A549 (cell line): Measurements from ENCODE around the gene NELFA. TPM values are rescaled to one million over a fixed set of nuclear protein-coding genes. Genes with fewer than 3 reads are reported as not detected.

Experiments
- ATAC-seq, 2 experiments: fragments of 200-7000 bp in 1 of 2; fragments of >200 bp in 1 of 2; cut with Nextera tagmentation in 1 of 2; cut with Tn5 transposase in 1 of 2; 3 replicates each; pipeline versions ENCODE4 v1.8.0 to v1.9.1; 2018 to 2020; ENCODE audit warnings: mild to moderate bottlenecking in 1 of 2, moderate library complexity in 1 of 2
- CTCF ChIA-PET: fragments of 300-600 bp; sonication (Branson Sonifier 250); formaldehyde crosslinking; extraction: SDS; loops from one replicate; lab custom pipeline; 2021; ENCODE audit warnings: antibody characterized with exemption, inconsistent platforms; lab: Yijun Ruan, JAX
- POLR2A ChIA-PET: fragments of 350-600 bp; formaldehyde crosslinking; extraction: SDS; loops from one replicate; lab custom pipeline; 2021; ENCODE audit warnings: antibody characterized with exemption, inconsistent platforms; lab: Yijun Ruan, JAX
- DNase-seq, 2 experiments: peaks; one replicate each; pipeline versions ENCODE4 v3.0.0 to v3.0.0-alpha.2; 2011 to 2016; ENCODE audit warnings: low read depth in 1 of 2, low spot score in 1 of 2
- FAIRE-seq: peaks from 2 replicates; lab custom pipeline; 2011; peaks lifted over from hg19 to GRCh38; lab: Jason Lieb, UNC
- H3K27ac ChIP-seq, 2 experiments: fragments of >200 bp; sonication (Bioruptor Twin); formaldehyde crosslinking; 3 replicates each; pipeline ENCODE4 v1.5.1; 2016 to 2017
- H3K4me1 ChIP-seq: fragments of >200 bp; sonication (Bioruptor Twin); formaldehyde crosslinking; 3 replicates; pipeline ENCODE4 v1.6.1; 2016
- H3K4me2 ChIP-seq: fragments of >200 bp; sonication (Bioruptor Twin); formaldehyde crosslinking; 3 replicates; pipeline ENCODE4 v1.6.1; 2016
- H3K4me3 ChIP-seq: fragments of >200 bp; sonication (Bioruptor Twin); formaldehyde crosslinking; 3 replicates; pipeline ENCODE4 v1.5.1; 2016
- H3K9me3 ChIP-seq: fragments of >200 bp; sonication (Bioruptor Twin); formaldehyde crosslinking; 3 replicates; pipeline ENCODE4 v1.6.1; 2016
- CBX8 ChIP-seq: fragments of 200-600 bp; sonication (generic); IDR thresholded peaks from 2 replicates; pipeline ENCODE4 v1.6.1; 2016
- CEBPB ChIP-seq, 2 experiments: fragments of >200 bp in 1 of 2; sonication (Bioruptor Twin) in 1 of 2; formaldehyde crosslinking in 1 of 2; IDR thresholded peaks; 2 replicates each; pipeline ENCODE4 v1.6.1; 2012 to 2016
- EHF ChIP-seq: fragments of 250-450 bp; sonication (Bioruptor Pico); IDR thresholded peaks from 2 replicates; pipeline ENCODE4 v1.5.0; 2020; ENCODE audit warnings: mild to moderate bottlenecking
- EP300 ChIP-seq, 2 experiments: fragments of >200 bp; sonication (Bioruptor Twin); formaldehyde crosslinking; IDR thresholded peaks; 2 replicates in 1 of 2; 3 replicates in 1 of 2; pipeline ENCODE4 v1.6.1; 2016 to 2017
- ESRRA ChIP-seq: fragments of 150-350 bp; IDR thresholded peaks from 2 replicates; pipeline ENCODE4 v1.6.1; 2014; ENCODE audit warnings: mild to moderate bottlenecking, low read length, borderline replicate concordance
- FOSL2 ChIP-seq, 2 experiments: fragments of 450-650 bp in 1 of 2; fragments of >200 bp in 1 of 2; sonication (Bioruptor Twin) in 1 of 2; formaldehyde crosslinking; IDR thresholded peaks; 2 replicates each; pipeline versions ENCODE4 v1.5.0 to v1.6.1; 2016 to 2020; ENCODE audit warnings: mild to moderate bottlenecking in 1 of 2, moderate library complexity in 1 of 2
- HEYL ChIP-seq: fragments of 250-450 bp; sonication (Bioruptor Pico); IDR thresholded peaks from 2 replicates; pipeline ENCODE4 v1.8.0; 2021; ENCODE audit warnings: mild to moderate bottlenecking, moderate library complexity
- HOXB5 ChIP-seq: fragments of 250-450 bp; sonication (Bioruptor Pico); IDR thresholded peaks from 2 replicates; pipeline ENCODE4 v1.5.0; 2020; ENCODE audit warnings: mild to moderate bottlenecking, moderate library complexity
- JUNB ChIP-seq: fragments of >200 bp; sonication (Bioruptor Twin); formaldehyde crosslinking; IDR thresholded peaks from 2 replicates; pipeline ENCODE4 v1.6.1; 2016
- MYC ChIP-seq: IDR thresholded peaks from 2 replicates; pipeline ENCODE4 v1.6.1; 2012; ENCODE audit warnings: mild to moderate bottlenecking, inconsistent platforms, low read length, improper control_type of control experiment, borderline replicate concordance
- NPAS2 ChIP-seq: fragments of 250-450 bp; sonication (Bioruptor Pico); IDR thresholded peaks from 2 replicates; pipeline ENCODE4 v1.8.0; 2022; ENCODE audit warnings: mild to moderate bottlenecking, moderate library complexity, borderline replicate concordance
- PHF8 ChIP-seq: fragments of 200-600 bp; sonication (generic); IDR thresholded peaks from 2 replicates; pipeline ENCODE4 v1.6.1; 2016; ENCODE audit warnings: low read depth, mild to moderate bottlenecking, antibody characterized with exemption, moderate library complexity, borderline replicate concordance
- RCOR1 ChIP-seq: fragments of 150-350 bp; IDR thresholded peaks from 2 replicates; pipeline ENCODE4 v1.6.1; 2014; ENCODE audit warnings: antibody characterized with exemption, low read length, low read depth
- RFX5 ChIP-seq: fragments of 450-650 bp; IDR thresholded peaks from 2 replicates; pipeline ENCODE4 v1.7.1; 2014; ENCODE audit warnings: antibody characterized with exemption, mild to moderate bottlenecking, moderate library complexity
- RNF2 ChIP-seq: fragments of 200-600 bp; sonication (generic); IDR thresholded peaks from 2 replicates; pipeline ENCODE4 v1.6.1; 2016; ENCODE audit warnings: low read depth, mild to moderate bottlenecking, antibody characterized with exemption, moderate library complexity, borderline replicate concordance
- SMC3 ChIP-seq: fragments of >200 bp; sonication (Bioruptor Twin); formaldehyde crosslinking; IDR thresholded peaks from 3 replicates; pipeline ENCODE4 v1.6.1; 2018; ENCODE audit warnings: inconsistent platforms
- TFCP2L1 ChIP-seq: fragments of 250-450 bp; sonication (Bioruptor Pico); IDR thresholded peaks from 2 replicates; pipeline ENCODE4 v1.5.0; 2021; ENCODE audit warnings: mild to moderate bottlenecking
- ZSCAN20 ChIP-seq: fragments of 250-450 bp; sonication (Bioruptor Pico); IDR thresholded peaks from 2 replicates; pipeline ENCODE4 v1.8.0; 2022; ENCODE audit warnings: mild to moderate bottlenecking, moderate library complexity
- WGBS: methylation state at CpG from one replicate; pipeline ENCODE4 v1.1.6; 2017; ENCODE audit errors: missing lambda C conversion rate; 5-methylcytosine and 5-hydroxymethylcytosine counted together
- polyA plus RNA-seq, 4 experiments: library from polyadenylated mRNA; depleted of rRNA in 3 of 4; stranded (reverse); fragments of >200 nt; fragmentation: RNase III in 1 of 4; extraction: RNeasy Plus Mini Kit Qiagen cat#74134 plus additional on column Dnase treatment in 1 of 4; gene quantifications; 2 replicates in 3 of 4; 3 replicates in 1 of 4; pipeline ENCODE4 v1.2.3, GENCODE V29; 2011 to 2017
- TF ChIP-seq, protein P1 (sequence below): fragments of >200 bp; sonication (Bioruptor Twin); formaldehyde crosslinking; IDR thresholded peaks from 3 replicates; pipeline ENCODE4 v1.5.1; 2016
- TF ChIP-seq, protein P2 (sequence below): IDR thresholded peaks from 2 replicates; pipeline ENCODE4 v1.6.1; 2012
- TF ChIP-seq, protein P3 (sequence below): fragments of >200 bp; sonication (Bioruptor Twin); formaldehyde crosslinking; IDR thresholded peaks from 3 replicates; pipeline ENCODE4 v1.6.1; 2016
- TF ChIP-seq, protein P4 (sequence below): fragments of 150-350 bp; IDR thresholded peaks from 2 replicates; pipeline ENCODE4 v1.6.1; 2014; ENCODE audit warnings: low read depth, mild to moderate bottlenecking, low read length
- TF ChIP-seq, protein P5 (sequence below): fragments of 250-450 bp; sonication (Bioruptor Pico); IDR thresholded peaks from 2 replicates; pipeline ENCODE4 v1.5.0; 2020; ENCODE audit warnings: low read depth, mild to moderate bottlenecking, moderate library complexity
- TF ChIP-seq, protein P6 (sequence below): fragments of 250-450 bp; sonication (Bioruptor Pico); IDR thresholded peaks from 2 replicates; pipeline ENCODE4 v1.5.0; 2021; ENCODE audit warnings: mild to moderate bottlenecking, moderate library complexity, borderline replicate concordance

Gene NELFA
- polyA plus RNA-seq, 2 of the 4 experiments (the other 2 are of a cell fraction): 11.1 to 18.3 TPM

DNA sequence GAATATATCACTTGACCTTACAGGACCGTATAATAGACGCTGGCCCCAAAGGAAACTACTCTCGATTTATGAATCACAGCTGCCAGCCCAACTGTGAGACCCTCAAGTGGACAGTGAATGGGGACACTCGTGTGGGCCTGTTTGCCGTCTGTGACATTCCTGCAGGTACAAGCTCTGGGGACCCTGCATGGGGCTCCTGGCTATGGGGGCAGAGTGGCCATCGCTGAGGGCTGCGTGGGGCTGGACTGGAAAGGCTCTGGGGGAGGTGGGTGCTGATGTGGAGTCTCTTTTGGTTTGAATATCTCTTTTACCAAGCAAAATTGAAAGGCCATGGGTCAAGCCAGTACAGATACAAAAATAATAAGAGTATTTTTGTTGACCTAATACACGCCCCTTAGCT, 33.9 kb downstream of the NELFA start (continued):
- TF ChIP-seq, protein P1, sequence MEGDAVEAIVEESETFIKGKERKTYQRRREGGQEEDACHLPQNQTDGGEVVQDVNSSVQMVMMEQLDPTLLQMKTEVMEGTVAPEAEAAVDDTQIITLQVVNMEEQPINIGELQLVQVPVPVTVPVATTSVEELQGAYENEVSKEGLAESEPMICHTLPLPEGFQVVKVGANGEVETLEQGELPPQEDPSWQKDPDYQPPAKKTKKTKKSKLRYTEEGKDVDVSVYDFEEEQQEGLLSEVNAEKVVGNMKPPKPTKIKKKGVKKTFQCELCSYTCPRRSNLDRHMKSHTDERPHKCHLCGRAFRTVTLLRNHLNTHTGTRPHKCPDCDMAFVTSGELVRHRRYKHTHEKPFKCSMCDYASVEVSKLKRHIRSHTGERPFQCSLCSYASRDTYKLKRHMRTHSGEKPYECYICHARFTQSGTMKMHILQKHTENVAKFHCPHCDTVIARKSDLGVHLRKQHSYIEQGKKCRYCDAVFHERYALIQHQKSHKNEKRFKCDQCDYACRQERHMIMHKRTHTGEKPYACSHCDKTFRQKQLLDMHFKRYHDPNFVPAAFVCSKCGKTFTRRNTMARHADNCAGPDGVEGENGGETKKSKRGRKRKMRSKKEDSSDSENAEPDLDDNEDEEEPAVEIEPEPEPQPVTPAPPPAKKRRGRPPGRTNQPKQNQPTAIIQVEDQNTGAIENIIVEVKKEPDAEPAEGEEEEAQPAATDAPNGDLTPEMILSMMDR: no peak
- TF ChIP-seq, all 56 proteins: peak for 0

DNA sequence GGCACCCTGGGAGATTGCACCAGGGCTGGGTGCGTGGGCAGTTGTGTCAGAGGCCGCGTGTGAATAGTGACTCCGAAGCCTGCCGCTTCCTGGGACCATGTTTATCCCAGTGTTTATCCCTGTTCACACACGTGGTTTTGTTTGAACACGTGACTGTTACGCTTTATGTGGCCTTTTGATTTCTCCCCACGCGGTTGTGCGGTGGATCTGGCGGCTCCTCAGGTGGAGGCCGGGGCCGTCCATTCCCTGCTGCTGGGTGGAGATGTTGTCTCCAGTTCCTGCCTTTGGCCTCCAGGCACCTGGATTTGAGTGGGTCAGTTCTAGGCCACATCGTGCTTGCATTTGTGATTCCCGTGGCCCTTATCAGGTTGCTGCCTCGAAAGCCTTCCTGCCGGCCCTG, 35.1 kb downstream of the NELFA start:
- ChIA-PET POLR2A (no interaction called here), CTCF (no interaction called here)
- TF ChIP-seq HOXB5 (no peak), MYC (no peak), RNF2 (no peak), ZSCAN20 (CRISPR knock-in tag) (no peak), ESRRA (no peak), HEYL (no peak), PHF8 (no peak), RFX5 (no peak), CBX8 (no peak), EHF (no peak), EP300 (IDR thresholded peaks at IDR 0.05) (no peak)
- TF ChIP-seq, protein P2, sequence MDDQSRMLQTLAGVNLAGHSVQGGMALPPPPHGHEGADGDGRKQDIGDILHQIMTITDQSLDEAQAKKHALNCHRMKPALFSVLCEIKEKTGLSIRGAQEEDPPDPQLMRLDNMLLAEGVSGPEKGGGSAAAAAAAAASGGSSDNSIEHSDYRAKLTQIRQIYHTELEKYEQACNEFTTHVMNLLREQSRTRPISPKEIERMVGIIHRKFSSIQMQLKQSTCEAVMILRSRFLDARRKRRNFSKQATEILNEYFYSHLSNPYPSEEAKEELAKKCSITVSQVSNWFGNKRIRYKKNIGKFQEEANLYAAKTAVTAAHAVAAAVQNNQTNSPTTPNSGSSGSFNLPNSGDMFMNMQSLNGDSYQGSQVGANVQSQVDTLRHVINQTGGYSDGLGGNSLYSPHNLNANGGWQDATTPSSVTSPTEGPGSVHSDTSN: no peak
- TF ChIP-seq, protein P3, sequence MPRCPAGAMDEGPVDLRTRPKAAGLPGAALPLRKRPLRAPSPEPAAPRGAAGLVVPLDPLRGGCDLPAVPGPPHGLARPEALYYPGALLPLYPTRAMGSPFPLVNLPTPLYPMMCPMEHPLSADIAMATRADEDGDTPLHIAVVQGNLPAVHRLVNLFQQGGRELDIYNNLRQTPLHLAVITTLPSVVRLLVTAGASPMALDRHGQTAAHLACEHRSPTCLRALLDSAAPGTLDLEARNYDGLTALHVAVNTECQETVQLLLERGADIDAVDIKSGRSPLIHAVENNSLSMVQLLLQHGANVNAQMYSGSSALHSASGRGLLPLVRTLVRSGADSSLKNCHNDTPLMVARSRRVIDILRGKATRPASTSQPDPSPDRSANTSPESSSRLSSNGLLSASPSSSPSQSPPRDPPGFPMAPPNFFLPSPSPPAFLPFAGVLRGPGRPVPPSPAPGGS: no peak
- TF ChIP-seq, protein P4, sequence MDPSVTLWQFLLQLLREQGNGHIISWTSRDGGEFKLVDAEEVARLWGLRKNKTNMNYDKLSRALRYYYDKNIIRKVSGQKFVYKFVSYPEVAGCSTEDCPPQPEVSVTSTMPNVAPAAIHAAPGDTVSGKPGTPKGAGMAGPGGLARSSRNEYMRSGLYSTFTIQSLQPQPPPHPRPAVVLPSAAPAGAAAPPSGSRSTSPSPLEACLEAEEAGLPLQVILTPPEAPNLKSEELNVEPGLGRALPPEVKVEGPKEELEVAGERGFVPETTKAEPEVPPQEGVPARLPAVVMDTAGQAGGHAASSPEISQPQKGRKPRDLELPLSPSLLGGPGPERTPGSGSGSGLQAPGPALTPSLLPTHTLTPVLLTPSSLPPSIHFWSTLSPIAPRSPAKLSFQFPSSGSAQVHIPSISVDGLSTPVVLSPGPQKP: no peak
- TF ChIP-seq, protein P5, sequence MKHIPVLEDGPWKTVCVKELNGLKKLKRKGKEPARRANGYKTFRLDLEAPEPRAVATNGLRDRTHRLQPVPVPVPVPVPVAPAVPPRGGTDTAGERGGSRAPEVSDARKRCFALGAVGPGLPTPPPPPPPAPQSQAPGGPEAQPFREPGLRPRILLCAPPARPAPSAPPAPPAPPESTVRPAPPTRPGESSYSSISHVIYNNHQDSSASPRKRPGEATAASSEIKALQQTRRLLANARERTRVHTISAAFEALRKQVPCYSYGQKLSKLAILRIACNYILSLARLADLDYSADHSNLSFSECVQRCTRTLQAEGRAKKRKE (CRISPR knock-in tag): no peak
- H3K4me2 ChIP-seq: no peak overlapping the region
- no peak for FAIRE-seq
- H3K9me3 ChIP-seq: no peaks in the 10 kb centered on the region
- H3K4me3 ChIP-seq: no peak overlapping the region
- DNase-seq: no peak
- no peaks in the 10 kb centered on the region for H3K4me1 ChIP-seq
- no peak overlapping the region for H3K27ac ChIP-seq
- 96% methylated on average over 13 of the region's 18 CpGs for WGBS
- ATAC-seq: no peak

DNA sequence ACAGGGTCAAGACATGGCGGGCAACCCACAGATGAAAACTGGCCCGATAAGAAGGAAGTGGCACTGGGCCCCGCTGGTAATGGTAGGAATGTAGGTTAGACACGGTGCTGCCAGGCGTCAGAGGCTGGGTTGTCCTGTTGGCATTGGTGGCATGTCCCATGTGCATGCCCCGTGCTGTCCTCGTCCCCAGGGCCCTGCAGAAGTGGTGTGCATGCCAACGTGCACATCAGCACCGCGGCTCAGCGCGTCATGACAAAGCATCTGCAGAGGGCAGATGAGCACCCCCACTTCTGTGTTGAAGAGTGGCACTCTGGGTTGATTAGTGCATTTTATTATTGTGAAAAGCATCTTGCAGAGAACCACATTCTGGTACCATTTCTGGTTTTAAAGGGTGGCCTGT, 35.6 kb downstream of the NELFA start:
- FAIRE-seq: no peak
- WGBS: 94% methylated on average over 12 of the region's 12 CpGs

More for the DNA sequence above, 35.6 kb downstream of the NELFA start:
- Histone ChIP-seq H3K4me2 (no peak overlapping the region), H3K4me1 (no peaks in the 10 kb centered on the region), H3K9me3 (no peaks in the 10 kb centered on the region), H3K27ac (no peak overlapping the region), H3K4me3 (no peak overlapping the region)
- ChIA-PET POLR2A (no interaction called here), CTCF (no interaction called here)
- ATAC-seq: no peak
- TF ChIP-seq RCOR1 (no peak), ESRRA (no peak), EP300 (IDR thresholded peaks at IDR 0.05) (no peak), SMC3 (no peak), JUNB (no peak), PHF8 (no peak), NPAS2 (CRISPR knock-in tag) (no peak), ZSCAN20 (CRISPR knock-in tag) (no peak), TFCP2L1 (no peak), FOSL2 (IDR thresholded peaks at IDR 0.05) (no peak), FOSL2 (CRISPR knock-in tag; IDR thresholded peaks at IDR 0.05) (no peak), CEBPB (IDR thresholded peaks at IDR 0.05) (no peak), RFX5 (no peak), RNF2 (no peak)
- TF ChIP-seq, protein P5 (CRISPR knock-in tag): no peak
- TF ChIP-seq, protein P6, sequence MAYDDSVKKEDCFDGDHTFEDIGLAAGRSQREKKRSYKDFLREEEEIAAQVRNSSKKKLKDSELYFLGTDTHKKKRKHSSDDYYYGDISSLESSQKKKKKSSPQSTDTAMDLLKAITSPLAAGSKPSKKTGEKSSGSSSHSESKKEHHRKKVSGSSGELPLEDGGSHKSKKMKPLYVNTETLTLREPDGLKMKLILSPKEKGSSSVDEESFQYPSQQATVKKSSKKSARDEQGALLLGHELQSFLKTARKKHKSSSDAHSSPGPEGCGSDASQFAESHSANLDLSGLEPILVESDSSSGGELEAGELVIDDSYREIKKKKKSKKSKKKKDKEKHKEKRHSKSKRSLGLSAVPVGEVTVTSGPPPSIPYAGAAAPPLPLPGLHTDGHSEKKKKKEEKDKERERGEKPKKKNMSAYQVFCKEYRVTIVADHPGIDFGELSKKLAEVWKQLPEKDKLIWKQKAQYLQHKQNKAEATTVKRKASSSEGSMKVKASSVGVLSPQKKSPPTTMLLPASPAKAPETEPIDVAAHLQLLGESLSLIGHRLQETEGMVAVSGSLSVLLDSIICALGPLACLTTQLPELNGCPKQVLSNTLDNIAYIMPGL: no peak
- DNase-seq: no peak
